Thyroid gland (tissue), 4 donors: ENCODE data around the gene RPH3AL. TPM values are rescaled to one million over a fixed set of nuclear protein-coding genes. Genes with fewer than 3 reads are reported as not detected.

Experiments used
- DNase-seq, 2 donors: peaks; one replicate each; pipeline ENCODE4 v3.0.0-alpha.2; 2019
- H3K27ac ChIP-seq, 3 donors: fragments of 200-600 bp; sonication (generic); 1 replicate in 2 of 3; 2 replicates in 1 of 3; pipeline ENCODE4 v1.5.1; 2016 to 2019; ENCODE audit warnings: mild to moderate bottlenecking in 1 of 3, moderate library complexity in 1 of 3
- H3K27me3 ChIP-seq: fragments of 200-600 bp; sonication (generic); one replicate; pipeline ENCODE4 v1.5.1; 2019
- H3K36me3 ChIP-seq, 2 donors: fragments of 200-600 bp; sonication (generic); one replicate each; pipeline ENCODE4 v1.5.1; 2016 to 2019
- H3K4me1 ChIP-seq, 2 donors: fragments of 200-600 bp; sonication (generic); one replicate each; pipeline ENCODE4 v1.5.1; 2017 to 2019
- H3K4me3 ChIP-seq, 3 donors: fragments of 200-600 bp; sonication (generic); replicated peaks in 1 of 3; 1 replicate in 2 of 3; 2 replicates in 1 of 3; pipeline ENCODE4 v1.5.1; 2016; ENCODE audit warnings: mild to moderate bottlenecking in 1 of 3
- H3K9me3 ChIP-seq: fragments of 200-600 bp; sonication (generic); one replicate; pipeline ENCODE4 v1.5.1; 2017
- CTCF ChIP-seq, 6 experiments: fragments of 200-600 bp in 3 of 6; fragments of 450-650 bp in 3 of 6; sonication (generic) in 3 of 6; IDR thresholded peaks; one replicate each; pipeline ENCODE4 v1.5.1; 2016 to 2019; ENCODE audit warnings: antibody characterized with exemption in 6 of 6, mild to moderate bottlenecking in 2 of 6, inconsistent platforms in 1 of 6, moderate library complexity in 1 of 6
- POLR2A ChIP-seq, 2 donors: fragments of 450-650 bp; IDR thresholded peaks; one replicate each; pipeline ENCODE4 v1.6.1; 2017; ENCODE audit warnings: antibody characterized with exemption in 2 of 2, mild to moderate bottlenecking in 2 of 2, moderate library complexity in 1 of 2
- WGBS, 2 donors: methylation state at CpG; one replicate each; pipeline ENCODE4 v1.1.5; 2017; 5-methylcytosine and 5-hydroxymethylcytosine counted together
- intact Hi-C: fragments of 100-400 bp; cut with DNase I; formaldehyde crosslinking; loops from one replicate; pipeline ENCODE4 v1.15.1; 2023
- total RNA-seq, 4 donors: library from RNA; depleted of rRNA; stranded (reverse); fragments of >200 nt; gene quantifications; one replicate each; pipeline ENCODE4 v1.2.3, GENCODE V29; 2016

Gene RPH3AL
- total RNA-seq, 4 donors from 2014 or later: 19.1 to 47.7 (median 42.5) TPM

GRCh38 chr17:280901-281300, 71.7 kb downstream of the RPH3AL start:
- H3K4me3 ChIP-seq: no peak overlapping the region
- no peaks in the 10 kb centered on the region for H3K9me3 ChIP-seq
- intact Hi-C loops: no loop called here

GRCh38 chr17:280216-280615, 72.4 kb downstream of the RPH3AL start:
- no peaks in the 10 kb centered on the region for H3K36me3 ChIP-seq
- no peak overlapping the region for H3K4me3 ChIP-seq
- TF ChIP-seq POLR2A (IDR thresholded peaks at IDR 0.05) (no peak), CTCF (IDR thresholded peaks at IDR 0.05) (no peak)
- H3K27me3 ChIP-seq: no peaks in the 10 kb centered on the region
- no peak overlapping the region for H3K27ac ChIP-seq
- 79 to 94% methylated on average over 7 of the region's 7 CpGs for WGBS, 2 donors
- DNase-seq: no peak
- no peaks in the 10 kb centered on the region for H3K9me3 ChIP-seq
- intact Hi-C loops: no loop called here
- no peaks in the 10 kb centered on the region for H3K4me1 ChIP-seq

More at GRCh38 chr17:280901-281300, 71.7 kb downstream of the RPH3AL start:
- WGBS, 2 donors: 82 to 84% methylated on average over 9 of the region's 9 CpGs
- H3K27me3 ChIP-seq: no peaks in the 10 kb centered on the region
- H3K27ac ChIP-seq: no peak overlapping the region
- no peaks in the 10 kb centered on the region for H3K36me3 ChIP-seq
- no peak for DNase-seq
- H3K4me1 ChIP-seq: no peaks in the 10 kb centered on the region
- TF ChIP-seq POLR2A (IDR thresholded peaks at IDR 0.05) (no peak), CTCF (IDR thresholded peaks at IDR 0.05) (no peak)

- intact Hi-C loops: no loop called here
- Histone ChIP-seq H3K27ac (no peak overlapping the region), H3K36me3 (no peaks in the 10 kb centered on the region), H3K9me3 (no peaks in the 10 kb centered on the region), H3K27me3 (no peaks in the 10 kb centered on the region), H3K4me3 (no peak overlapping the region), H3K4me1 (no peaks in the 10 kb centered on the region)
- TF ChIP-seq POLR2A (IDR thresholded peaks at IDR 0.05) (no peak), CTCF (IDR thresholded peaks at IDR 0.05) (no peak)
- DNase-seq: no peak
- WGBS, 2 donors: 60 to 74% methylated on average over 4 of the region's 4 CpGs
Measured at GRCh38 chr17:279776-280175, 72.8 kb downstream of the RPH3AL start.

DNA sequence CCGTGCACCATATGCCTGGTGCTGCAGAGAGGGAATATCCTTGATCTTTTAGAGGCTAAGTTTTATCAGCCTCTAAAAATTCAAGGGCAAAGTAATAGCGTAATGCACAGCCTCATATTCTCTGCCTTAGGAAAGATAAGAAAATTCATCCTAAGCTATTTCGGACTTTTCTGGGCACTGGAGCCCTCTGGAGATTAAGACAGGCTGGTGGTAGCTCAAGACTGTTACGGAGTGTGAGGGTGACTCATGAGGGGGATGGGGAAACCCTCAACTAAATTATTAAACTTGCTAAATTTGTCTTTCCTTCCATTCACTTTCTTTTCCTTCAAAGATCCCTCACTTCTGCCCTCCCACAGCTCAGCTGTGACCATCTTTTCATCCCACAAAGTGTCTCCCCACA, 73.3 kb downstream of the RPH3AL start:
- Histone ChIP-seq H3K9me3 (no peaks in the 10 kb centered on the region), H3K27me3 (no peaks in the 10 kb centered on the region), H3K4me1 (no peaks in the 10 kb centered on the region), H3K4me3 (no peak overlapping the region), H3K36me3 (no peaks in the 10 kb centered on the region), H3K27ac (no peak overlapping the region)
- DNase-seq: no peak
- WGBS, 2 donors: 93 to 94% methylated on average over 4 of the region's 4 CpGs
- TF ChIP-seq CTCF (IDR thresholded peaks at IDR 0.05) (no peak), POLR2A (IDR thresholded peaks at IDR 0.05) (no peak)
- intact Hi-C loops: no loop called here

DNA sequence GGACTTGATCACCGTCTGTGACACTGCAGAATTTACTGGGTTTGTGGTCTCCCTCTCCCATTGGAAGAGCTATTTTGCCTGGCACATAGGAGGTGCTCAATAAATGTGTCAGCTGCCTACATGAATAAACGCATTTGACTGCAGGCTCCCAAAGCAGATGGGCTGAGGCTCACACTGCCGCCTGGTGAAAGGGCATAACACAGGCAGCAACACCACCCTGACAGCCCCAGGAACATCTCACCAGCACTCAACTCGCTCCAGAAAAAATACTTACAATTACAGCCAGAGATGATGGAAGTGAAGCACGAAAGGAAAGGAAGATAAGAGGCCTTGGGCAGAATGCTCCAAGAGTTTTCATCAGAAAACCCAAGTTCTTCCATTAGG, 73.9 kb downstream of the RPH3AL start:
- H3K27me3 ChIP-seq: no peaks in the 10 kb centered on the region
- TF ChIP-seq CTCF (IDR thresholded peaks at IDR 0.05): no peak
- no peak for TF ChIP-seq POLR2A (IDR thresholded peaks at IDR 0.05)
- H3K36me3 ChIP-seq: no peaks in the 10 kb centered on the region
- H3K4me3 ChIP-seq: no peak overlapping the region
- intact Hi-C loops: no loop called here
- H3K27ac ChIP-seq: no peak overlapping the region
- no peaks in the 10 kb centered on the region for H3K9me3 ChIP-seq
- DNase-seq: no peak
- WGBS, 2 donors: 92 to 96% methylated on average over 5 of the region's 5 CpGs
- no peaks in the 10 kb centered on the region for H3K4me1 ChIP-seq
